ENCODE measurements around the gene ADCY1.

The ADCY1 gene

DNA sequence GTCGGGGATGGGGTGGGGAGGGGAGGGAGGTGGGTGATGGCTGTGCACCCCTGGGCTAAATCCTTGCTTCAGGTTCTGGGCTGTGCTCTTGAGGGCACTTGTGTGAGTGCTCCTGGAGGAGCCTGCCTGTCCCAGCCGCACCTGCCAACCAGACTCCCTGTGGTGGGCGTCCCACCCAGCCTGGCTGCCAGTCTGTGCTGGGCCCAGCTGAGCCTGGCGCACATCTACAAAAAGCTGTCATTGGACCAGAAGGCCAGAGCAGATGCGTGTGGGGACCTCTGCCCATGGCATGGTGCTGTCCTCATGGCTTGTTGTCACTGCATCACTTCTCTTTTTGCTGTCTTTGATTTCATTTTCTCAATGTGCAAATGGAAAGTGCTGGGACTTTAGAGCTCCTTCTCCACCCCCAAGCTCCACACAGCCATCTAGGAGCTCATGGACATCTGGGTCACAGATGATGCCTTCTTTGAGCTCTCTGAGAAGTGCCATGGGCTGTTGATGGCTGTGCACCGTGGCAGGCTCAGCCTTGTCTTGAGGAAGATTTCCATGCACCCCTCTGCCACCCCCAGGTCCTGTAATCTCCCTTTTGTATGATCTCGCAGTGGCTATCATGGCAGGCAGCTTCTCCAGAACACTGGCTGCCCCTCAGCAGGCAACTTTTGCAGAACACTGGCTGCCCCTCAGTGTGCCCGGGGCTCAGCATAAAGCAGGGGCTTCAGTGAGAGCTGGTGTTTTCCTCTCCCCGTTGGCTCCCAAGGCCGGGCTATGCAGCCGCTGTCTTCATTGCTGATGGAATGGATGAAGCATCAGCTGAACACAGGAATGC, 83.9 kb downstream of the ADCY1 start:
- Histone ChIP-seq H3K79me2 (ENCODE audit: insufficient read depth, low read length) (no peaks in the 10 kb centered on the region), H3K36me3 (ENCODE audit: insufficient read depth, low read length) (no peaks in the 10 kb centered on the region), H3K27me3 (ENCODE audit: insufficient read depth, low read length, poor library complexity, severe bottlenecking) (no peaks in the 10 kb centered on the region), H3K4me3 (ENCODE audit: low read length, poor library complexity, severe bottlenecking) (no peak overlapping the region), H3K4me2 (ENCODE audit: low read depth, low read length, poor library complexity, severe bottlenecking) (no peak overlapping the region), H3K4me1 (ENCODE audit: insufficient read depth, low read length, poor library complexity, severe bottlenecking) (no peaks in the 10 kb centered on the region), H4K20me1 (ENCODE audit: insufficient read depth, low read length, poor library complexity, severe bottlenecking) (no peaks in the 10 kb centered on the region), H2AFZ (ENCODE audit: low read length) (no peak overlapping the region), H3K9me3 (ENCODE audit: insufficient read depth, low read depth, low read length) (no peaks in the 10 kb centered on the region), H3F3A (ENCODE audit: low read depth) (no peaks in the 10 kb centered on the region), H3K9me2 (replicated peaks; ENCODE audit: low read depth, low read length) (no peaks in the 10 kb centered on the region), H3K9ac (ENCODE audit: low read depth, low read length, poor library complexity, severe bottlenecking) (no peak overlapping the region)
- TF ChIP-seq EZH2phosphoT487 (IDR thresholded peaks at IDR 0.05; ENCODE audit: borderline replicate concordance): no peak
- TF ChIP-seq, protein P1, sequence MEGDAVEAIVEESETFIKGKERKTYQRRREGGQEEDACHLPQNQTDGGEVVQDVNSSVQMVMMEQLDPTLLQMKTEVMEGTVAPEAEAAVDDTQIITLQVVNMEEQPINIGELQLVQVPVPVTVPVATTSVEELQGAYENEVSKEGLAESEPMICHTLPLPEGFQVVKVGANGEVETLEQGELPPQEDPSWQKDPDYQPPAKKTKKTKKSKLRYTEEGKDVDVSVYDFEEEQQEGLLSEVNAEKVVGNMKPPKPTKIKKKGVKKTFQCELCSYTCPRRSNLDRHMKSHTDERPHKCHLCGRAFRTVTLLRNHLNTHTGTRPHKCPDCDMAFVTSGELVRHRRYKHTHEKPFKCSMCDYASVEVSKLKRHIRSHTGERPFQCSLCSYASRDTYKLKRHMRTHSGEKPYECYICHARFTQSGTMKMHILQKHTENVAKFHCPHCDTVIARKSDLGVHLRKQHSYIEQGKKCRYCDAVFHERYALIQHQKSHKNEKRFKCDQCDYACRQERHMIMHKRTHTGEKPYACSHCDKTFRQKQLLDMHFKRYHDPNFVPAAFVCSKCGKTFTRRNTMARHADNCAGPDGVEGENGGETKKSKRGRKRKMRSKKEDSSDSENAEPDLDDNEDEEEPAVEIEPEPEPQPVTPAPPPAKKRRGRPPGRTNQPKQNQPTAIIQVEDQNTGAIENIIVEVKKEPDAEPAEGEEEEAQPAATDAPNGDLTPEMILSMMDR (conservative IDR thresholded peaks at IDR 0.05; ENCODE audit: low read length): no peak

DNA sequence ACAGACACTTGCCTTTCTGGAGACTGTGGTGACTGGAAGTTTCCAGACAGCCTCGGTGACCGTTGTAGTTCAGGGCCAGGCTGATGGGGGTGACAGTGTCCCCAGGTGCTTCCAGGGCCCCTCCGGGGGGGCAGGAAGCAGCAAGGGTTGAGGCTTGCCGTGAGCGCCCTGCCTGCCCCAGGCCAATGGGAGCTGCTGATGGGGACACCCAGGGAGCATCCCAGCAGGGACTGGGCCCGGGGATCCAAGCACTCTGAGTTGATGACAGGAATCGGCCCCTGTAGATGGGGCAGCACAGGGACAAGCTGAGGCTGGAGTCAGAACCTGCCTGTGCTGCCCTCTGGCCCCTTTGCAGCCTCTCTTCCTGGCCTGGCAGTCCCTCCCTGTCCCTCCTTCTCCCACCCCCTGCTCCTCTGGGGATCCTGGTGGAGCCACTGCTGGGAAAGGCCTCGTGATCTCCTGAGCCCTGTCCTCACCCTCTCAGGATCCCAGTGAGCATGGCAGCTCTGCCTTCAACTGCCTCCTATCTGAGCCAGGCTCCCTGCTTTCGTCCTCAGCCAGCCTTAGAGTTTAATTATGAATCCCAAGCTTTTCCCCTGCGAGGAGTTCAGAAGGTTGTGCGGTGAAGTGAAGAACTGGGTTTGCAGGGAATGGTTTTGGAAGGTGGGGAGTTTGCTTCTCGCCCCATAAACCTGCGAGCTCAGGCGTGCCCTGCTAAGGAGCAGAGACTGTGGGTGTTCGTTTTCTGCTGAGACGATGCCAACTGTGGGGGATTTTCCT, 84.7 kb downstream of the ADCY1 start:
- H2AFZ ChIP-seq (ENCODE audit: low read length): no peak overlapping the region
- no peak overlapping the region for H3K4me3 ChIP-seq (ENCODE audit: low read length, poor library complexity, severe bottlenecking)
- H3K4me1 ChIP-seq (ENCODE audit: insufficient read depth, low read length, poor library complexity, severe bottlenecking): no peaks in the 10 kb centered on the region
- TF ChIP-seq, protein P1 (conservative IDR thresholded peaks at IDR 0.05; ENCODE audit: low read length): no peak
- no peak for TF ChIP-seq EZH2phosphoT487 (IDR thresholded peaks at IDR 0.05; ENCODE audit: borderline replicate concordance)
- no peaks in the 10 kb centered on the region for H3K9me2 ChIP-seq (replicated peaks; ENCODE audit: low read depth, low read length)
- no peak overlapping the region for H3K4me2 ChIP-seq (ENCODE audit: low read depth, low read length, poor library complexity, severe bottlenecking)
- no peak overlapping the region for H3K9ac ChIP-seq (ENCODE audit: low read depth, low read length, poor library complexity, severe bottlenecking)
- H3K9me3 ChIP-seq (ENCODE audit: insufficient read depth, low read depth, low read length): no peaks in the 10 kb centered on the region
- H4K20me1 ChIP-seq (ENCODE audit: insufficient read depth, low read length, poor library complexity, severe bottlenecking): no peaks in the 10 kb centered on the region
- no peaks in the 10 kb centered on the region for H3K79me2 ChIP-seq (ENCODE audit: insufficient read depth, low read length)
- no peaks in the 10 kb centered on the region for H3K36me3 ChIP-seq (ENCODE audit: insufficient read depth, low read length)
- H3F3A ChIP-seq (ENCODE audit: low read depth): no peaks in the 10 kb centered on the region
- no peaks in the 10 kb centered on the region for H3K27me3 ChIP-seq (ENCODE audit: insufficient read depth, low read length, poor library complexity, severe bottlenecking)

- H3K9ac ChIP-seq (ENCODE audit: low read depth, low read length, poor library complexity, severe bottlenecking): no peak overlapping the region
- TF ChIP-seq EZH2phosphoT487 (IDR thresholded peaks at IDR 0.05; ENCODE audit: borderline replicate concordance): no peak
- TF ChIP-seq, protein P1 (conservative IDR thresholded peaks at IDR 0.05; ENCODE audit: low read length): no peak
Measured at GRCh38 chr7:45659496-45660139, 85.5 kb downstream of the ADCY1 start.

More at GRCh38 chr7:45659496-45660139, 85.5 kb downstream of the ADCY1 start:
- H3K4me2 ChIP-seq (ENCODE audit: low read depth, low read length, poor library complexity, severe bottlenecking): no peak overlapping the region
- H3K79me2 ChIP-seq (ENCODE audit: insufficient read depth, low read length): no peaks in the 10 kb centered on the region
- H4K20me1 ChIP-seq (ENCODE audit: insufficient read depth, low read length, poor library complexity, severe bottlenecking): no peaks in the 10 kb centered on the region
- H3K27me3 ChIP-seq (ENCODE audit: insufficient read depth, low read length, poor library complexity, severe bottlenecking): no peaks in the 10 kb centered on the region
- no peaks in the 10 kb centered on the region for H3K36me3 ChIP-seq (ENCODE audit: insufficient read depth, low read length)
- no peaks in the 10 kb centered on the region for H3K4me1 ChIP-seq (ENCODE audit: insufficient read depth, low read length, poor library complexity, severe bottlenecking)
- H3K4me3 ChIP-seq (ENCODE audit: low read length, poor library complexity, severe bottlenecking): no peak overlapping the region
- H3F3A ChIP-seq (ENCODE audit: low read depth): no peaks in the 10 kb centered on the region
- H2AFZ ChIP-seq (ENCODE audit: low read length): no peak overlapping the region
- no peaks in the 10 kb centered on the region for H3K9me2 ChIP-seq (replicated peaks; ENCODE audit: low read depth, low read length)
- no peaks in the 10 kb centered on the region for H3K9me3 ChIP-seq (ENCODE audit: insufficient read depth, low read depth, low read length)

All from Loucy (cell line).